Measurements from ENCODE around the gene GNAL. TPM values are rescaled to one million over a fixed set of nuclear protein-coding genes. Genes with fewer than 3 reads are reported as not detected.
A peak's percentile ranks its signal among the peaks of the same experiment; 100 is the strongest.
"Not testable (repeated sequence)": the region's sequence is repeated elsewhere in the genome, so short reads cannot be mapped to it uniquely, and the experiment has no call there.

The GNAL gene
- total RNA-seq, 4 donors from 2014 or later = 22.8 to 30.4 (median 26.5) TPM

- Histone ChIP-seq H3K4me1 (peaks cover 20 to 24% of the 10 kb centered on the region in 2 donors), H3K27me3 (no peaks in the 10 kb centered on the region), H3K9me3 (no peaks in the 10 kb centered on the region), H3K36me3 (no peaks in the 10 kb centered on the region), H3K4me3 (replicated peaks in 1 of 3) (peak overlapping the region in 2 of 3 donors; percentile 18 to 77), H3K27ac (peak overlapping the region in 2 of 3 donors; percentile 99)
- WGBS, 2 donors = 62 to 64% methylated on average over 20 of the region's 20 CpGs
- TF ChIP-seq POLR2A (IDR thresholded peaks at IDR 0.05) = no peak
- TF ChIP-seq, protein P1, sequence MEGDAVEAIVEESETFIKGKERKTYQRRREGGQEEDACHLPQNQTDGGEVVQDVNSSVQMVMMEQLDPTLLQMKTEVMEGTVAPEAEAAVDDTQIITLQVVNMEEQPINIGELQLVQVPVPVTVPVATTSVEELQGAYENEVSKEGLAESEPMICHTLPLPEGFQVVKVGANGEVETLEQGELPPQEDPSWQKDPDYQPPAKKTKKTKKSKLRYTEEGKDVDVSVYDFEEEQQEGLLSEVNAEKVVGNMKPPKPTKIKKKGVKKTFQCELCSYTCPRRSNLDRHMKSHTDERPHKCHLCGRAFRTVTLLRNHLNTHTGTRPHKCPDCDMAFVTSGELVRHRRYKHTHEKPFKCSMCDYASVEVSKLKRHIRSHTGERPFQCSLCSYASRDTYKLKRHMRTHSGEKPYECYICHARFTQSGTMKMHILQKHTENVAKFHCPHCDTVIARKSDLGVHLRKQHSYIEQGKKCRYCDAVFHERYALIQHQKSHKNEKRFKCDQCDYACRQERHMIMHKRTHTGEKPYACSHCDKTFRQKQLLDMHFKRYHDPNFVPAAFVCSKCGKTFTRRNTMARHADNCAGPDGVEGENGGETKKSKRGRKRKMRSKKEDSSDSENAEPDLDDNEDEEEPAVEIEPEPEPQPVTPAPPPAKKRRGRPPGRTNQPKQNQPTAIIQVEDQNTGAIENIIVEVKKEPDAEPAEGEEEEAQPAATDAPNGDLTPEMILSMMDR (IDR thresholded peaks at IDR 0.05) = no peak
- peak; percentile 16 to 28 for DNase-seq
- intact Hi-C loops (cut with DNase I) = loop anchor here (10.0 kb wide), 1 partner anchor 52 kb away; the partner anchor contains the start of gene CHMP1B
Observed at GRCh38 chr18:11906926-11907874, 218.1 kb downstream of the GNAL start.

- DNase-seq = peak; percentile 91
- peaks cover 20 to 24% of the 10 kb centered on the region in 2 donors for H3K4me1 ChIP-seq
- H3K27me3 ChIP-seq = no peaks in the 10 kb centered on the region
- H3K27ac ChIP-seq = peak within 1 kb of the TSS; percentile 98 to 99 (median 99)
- TF ChIP-seq POLR2A (IDR thresholded peaks at IDR 0.05) = peak; percentile 71 to 96
- TF ChIP-seq, protein P1 (IDR thresholded peaks at IDR 0.05) = peak in 1 of 6 experiments; percentile 8
- H3K9me3 ChIP-seq = no peaks in the 10 kb centered on the region
- WGBS, 2 donors = 0% methylated on average over 14 to 30 of the region's 106 CpGs
- intact Hi-C loops (cut with DNase I) = loop anchor here (10.0 kb wide), 1 partner anchor 54 kb away; the partner anchor contains the start of gene CHMP1B
- H3K36me3 ChIP-seq = no peaks in the 10 kb centered on the region
- H3K4me3 ChIP-seq (replicated peaks in 1 of 3) = peak within 1 kb of the TSS; percentile 18 to 77 (median 65)
Observed at GRCh38 chr18:11908182-11909060, 219.4 kb downstream of the GNAL start, which contains the start of gene MPPE1. Gene MPPE1, minus strand, starts transcription at chr18:11908317. Its CDS starts 11,053 bp downstream, at chr18:11897264.

- no peaks in the 10 kb centered on the region for H3K27me3 ChIP-seq
- WGBS, 2 donors = 19% methylated on average over 9 to 13 of the region's 13 CpGs
- no peaks in the 10 kb centered on the region for H3K36me3 ChIP-seq
- H3K9me3 ChIP-seq = no peaks in the 10 kb centered on the region
- peaks cover 20 to 24% of the 10 kb centered on the region in 2 donors for H3K4me1 ChIP-seq
- peak overlapping the region; percentile 98 to 99 (median 99) for H3K27ac ChIP-seq
- peak overlapping the region; percentile 18 to 77 (median 65) for H3K4me3 ChIP-seq (replicated peaks in 1 of 3)
- DNase-seq = no peak
- intact Hi-C loops (cut with DNase I) = loop anchor here (10.0 kb wide), 1 partner anchor 54 kb away; the partner anchor contains the start of gene CHMP1B
- TF ChIP-seq POLR2A (IDR thresholded peaks at IDR 0.05) = no peak
- TF ChIP-seq, protein P1 (IDR thresholded peaks at IDR 0.05) = no peak
Observed at GRCh38 chr18:11909061-11909455, 220.0 kb downstream of the GNAL start.

DNA sequence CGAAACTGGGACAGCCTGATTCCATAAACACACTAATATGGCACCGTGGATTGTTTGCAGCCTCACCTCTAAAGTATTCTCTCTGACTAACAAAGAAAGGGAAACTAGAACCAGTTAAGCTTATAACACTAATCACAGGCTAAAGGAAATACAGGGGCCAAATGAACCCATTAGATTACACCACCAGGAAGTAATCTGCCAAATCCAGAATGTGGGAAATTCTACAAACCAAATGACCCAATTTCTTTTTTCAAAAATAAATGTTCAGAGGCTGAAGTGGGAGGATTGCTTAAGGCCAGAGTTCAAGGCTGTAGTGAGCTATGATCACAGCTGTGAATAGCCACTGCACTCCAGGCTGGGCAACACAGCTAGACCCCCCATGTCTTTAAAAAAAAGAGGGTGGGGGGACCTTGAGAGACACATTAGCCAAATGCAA is 220.5 kb downstream of the GNAL start:
- no peak for DNase-seq
- TF ChIP-seq, protein P1 (IDR thresholded peaks at IDR 0.05) = no peak
- TF ChIP-seq POLR2A (IDR thresholded peaks at IDR 0.05) = no peak
- no peak overlapping the region for H3K4me3 ChIP-seq (replicated peaks in 1 of 3)
- no peaks in the 10 kb centered on the region for H3K36me3 ChIP-seq
- no peaks in the 10 kb centered on the region for H3K9me3 ChIP-seq
- H3K4me1 ChIP-seq = peaks cover 20 to 24% of the 10 kb centered on the region in 2 donors
- H3K27ac ChIP-seq = peak overlapping the region; percentile 98 to 99 (median 99)
- intact Hi-C loops (cut with DNase I) = loop anchor here (10.0 kb wide), 1 partner anchor 55 kb away; the partner anchor contains the start of gene CHMP1B
- H3K27me3 ChIP-seq = no peaks in the 10 kb centered on the region
- WGBS, 2 donors = 69 to 82% methylated on average over 2 of the region's 2 CpGs

- H3K9me3 ChIP-seq; H3K36me3 ChIP-seq; H3K27ac ChIP-seq; intact Hi-C loops (cut with DNase I); H3K27me3 ChIP-seq; DNase-seq; H3K4me3 ChIP-seq (replicated peaks in 1 of 3); H3K4me1 ChIP-seq: not testable (repeated sequence)
- WGBS, 2 donors = 57 to 75% methylated on average over 4 of the region's 4 CpGs
Observed at GRCh38 chr18:11916880-11917279, 227.8 kb downstream of the GNAL start.

DNA sequence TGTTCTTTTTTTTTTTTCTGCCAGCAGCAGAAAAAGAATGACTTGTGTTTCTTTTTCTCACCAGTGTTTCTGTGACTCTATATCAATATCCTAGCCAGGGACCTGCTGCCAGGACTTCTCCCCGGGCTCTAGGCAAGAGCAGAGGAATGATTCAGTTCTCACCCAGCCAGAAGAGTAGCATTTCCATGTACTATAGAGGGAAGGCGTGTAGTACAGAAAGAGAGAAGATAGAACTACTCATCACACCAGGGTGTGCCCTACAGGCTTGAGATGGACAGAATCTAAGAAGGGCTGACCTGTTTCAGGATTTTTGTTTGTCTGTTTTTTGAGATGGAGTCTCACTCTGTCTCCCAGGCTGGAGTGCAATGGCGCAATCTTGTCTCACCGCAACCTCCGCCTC is 230.5 kb downstream of the GNAL start:
- H3K4me1 ChIP-seq; DNase-seq; intact Hi-C loops (cut with DNase I); H3K27ac ChIP-seq; H3K9me3 ChIP-seq; H3K36me3 ChIP-seq; H3K27me3 ChIP-seq; H3K4me3 ChIP-seq (replicated peaks in 1 of 3): not testable (repeated sequence)
- 81 to 94% methylated on average over 5 of the region's 5 CpGs for WGBS, 2 donors

All from thyroid gland (tissue), 4 donors.